DOHH2 (cell line): ENCODE data around the gene GRB2.

Experiments used
- H3F3A ChIP-seq: fragments of 200-600 bp; sonication (generic), shearing (Covaris generic); 2 replicates; pipeline ENCODE4 v1.6.0; 2016; ENCODE audit warnings: antibody characterized with exemption, mild to moderate bottlenecking; ENCODE audit not compliant: control insufficient read depth, insufficient read depth
- H3K27ac ChIP-seq: fragments of 200-600 bp; sonication (generic); 2 replicates; pipeline ENCODE4 v1.5.1; 2014; ENCODE audit warnings: low read depth, mild to moderate bottlenecking, low read length, moderate library complexity
- H3K27me3 ChIP-seq: fragments of 200-600 bp; sonication (generic); 2 replicates; pipeline ENCODE4 v1.6.1; 2014; ENCODE audit warnings: mild to moderate bottlenecking, low read length, mixed read lengths; ENCODE audit not compliant: control insufficient read depth
- H3K36me3 ChIP-seq: fragments of 200-600 bp; sonication (generic); 2 replicates; pipeline ENCODE4 v1.6.1; 2014; ENCODE audit warnings: mild to moderate bottlenecking, low read length, moderate library complexity, mixed read lengths; ENCODE audit not compliant: control insufficient read depth
- H3K4me1 ChIP-seq: fragments of 200-600 bp; sonication (generic); 2 replicates; pipeline ENCODE4 v1.6.1; 2014; ENCODE audit warnings: mild to moderate bottlenecking, low read length, mixed read lengths; ENCODE audit not compliant: control insufficient read depth
- H3K4me2 ChIP-seq: fragments of 200-600 bp; sonication (generic); 2 replicates; pipeline ENCODE4 v1.6.0; 2014; ENCODE audit warnings: mild to moderate bottlenecking, low read length, moderate library complexity
- H3K4me3 ChIP-seq: fragments of 200-600 bp; sonication (generic); 2 replicates; pipeline ENCODE4 v1.5.1; 2014; ENCODE audit warnings: mild to moderate bottlenecking, low read length, mixed read lengths
- H3K79me2 ChIP-seq: fragments of 200-600 bp; sonication (generic); 2 replicates; pipeline ENCODE4 v1.6.1; 2014; ENCODE audit warnings: mild to moderate bottlenecking, low read length, mixed read lengths; ENCODE audit not compliant: control insufficient read depth
- H3K9me2 ChIP-seq: fragments of 200-600 bp; sonication (generic); replicated peaks from 2 replicates; pipeline ENCODE4 v1.6.1; 2014; ENCODE audit warnings: mild to moderate bottlenecking, low read length, mixed read lengths; ENCODE audit not compliant: control insufficient read depth
- H3K9me3 ChIP-seq: fragments of 200-600 bp; sonication (generic); 2 replicates; pipeline ENCODE4 v1.6.1; 2014; ENCODE audit warnings: antibody characterized with exemption, low read length, mixed read lengths; ENCODE audit not compliant: control insufficient read depth, insufficient read depth
- H4K20me1 ChIP-seq: fragments of 200-600 bp; sonication (generic); 2 replicates; pipeline ENCODE4 v1.6.0; 2014; ENCODE audit warnings: low read depth, mild to moderate bottlenecking, antibody characterized with exemption, low read length, moderate library complexity; ENCODE audit not compliant: control insufficient read depth, insufficient read depth
- CTCF ChIP-seq: fragments of 200-600 bp; sonication (generic); IDR thresholded peaks from one replicate; pipeline ENCODE4 v1.5.1; 2014; ENCODE audit warnings: antibody characterized with exemption, mild to moderate bottlenecking, low read depth, low read length; ENCODE audit not compliant: poor library complexity, severe bottlenecking
- EZH2phosphoT487 ChIP-seq: fragments of 200-600 bp; sonication (generic); IDR thresholded peaks from 2 replicates; pipeline ENCODE4 v1.6.1; 2017; ENCODE audit warnings: borderline replicate concordance, mild to moderate bottlenecking, antibody characterized with exemption, low read length, moderate library complexity, mixed read lengths

Gene GRB2

GRCh38 chr17:75433218-75433783, 27.8 kb upstream of the GRB2 start:
- TF ChIP-seq CTCF (no peak), EZH2phosphoT487 (no peak)
- Histone ChIP-seq H3K9me3 (no peaks in the 10 kb centered on the region), H3K4me2 (no peak overlapping the region), H4K20me1 (no peaks in the 10 kb centered on the region), H3F3A (no peaks in the 10 kb centered on the region), H3K9me2 (no peaks in the 10 kb centered on the region), H3K79me2 (no peaks in the 10 kb centered on the region), H3K4me1 (peaks cover 3% of the 10 kb centered on the region), H3K36me3 (no peaks in the 10 kb centered on the region), H3K4me3 (no peak overlapping the region), H3K27me3 (peaks cover 10% of the 10 kb centered on the region; the same call in 1 of the 2 replicates), H3K27ac (no peak overlapping the region)

GRCh38 chr17:75430159-75430974, 24.9 kb upstream of the GRB2 start:
- Histone ChIP-seq H3K27ac (no peak overlapping the region), H3K9me3 (no peaks in the 10 kb centered on the region), H3F3A (no peaks in the 10 kb centered on the region), H3K4me3 (no peak overlapping the region), H3K36me3 (no peaks in the 10 kb centered on the region), H3K79me2 (no peaks in the 10 kb centered on the region), H4K20me1 (no peaks in the 10 kb centered on the region), H3K4me2 (no peak overlapping the region), H3K4me1 (peaks cover 11% of the 10 kb centered on the region), H3K9me2 (no peaks in the 10 kb centered on the region), H3K27me3 (peaks cover 10% of the 10 kb centered on the region; the same call in 1 of the 2 replicates)
- no peak for TF ChIP-seq CTCF

GRCh38 chr17:75428543-75429469, 23.3 kb upstream of the GRB2 start:
- no peak overlapping the region for H3K4me2 ChIP-seq
- H3F3A ChIP-seq = no peaks in the 10 kb centered on the region
- no peaks in the 10 kb centered on the region for H3K9me3 ChIP-seq

More at GRCh38 chr17:75428543-75429469, 23.3 kb upstream of the GRB2 start:
- Histone ChIP-seq H3K27ac (no peak overlapping the region), H3K9me2 (no peaks in the 10 kb centered on the region), H3K4me1 (peaks cover 11% of the 10 kb centered on the region), H3K4me3 (no peak overlapping the region), H4K20me1 (no peaks in the 10 kb centered on the region), H3K79me2 (no peaks in the 10 kb centered on the region), H3K27me3 (peaks cover 5% of the 10 kb centered on the region; the same call in 1 of the 2 replicates), H3K36me3 (no peaks in the 10 kb centered on the region)
- TF ChIP-seq EZH2phosphoT487 (no peak), CTCF (no peak)
